NCI-H748 (cell line): Measurements from ENCODE around the gene TBCD.
"Not testable (repeated sequence)": the region's sequence is repeated elsewhere in the genome, so short reads cannot be mapped to it uniquely, and the experiment has no call there.

Experiments used
- DNase-seq: peaks from one replicate; lab custom pipeline; 2025; ENCODE audit not compliant: unreplicated experiment; lab: John Stamatoyannopoulos, UW

Gene TBCD

DNA sequence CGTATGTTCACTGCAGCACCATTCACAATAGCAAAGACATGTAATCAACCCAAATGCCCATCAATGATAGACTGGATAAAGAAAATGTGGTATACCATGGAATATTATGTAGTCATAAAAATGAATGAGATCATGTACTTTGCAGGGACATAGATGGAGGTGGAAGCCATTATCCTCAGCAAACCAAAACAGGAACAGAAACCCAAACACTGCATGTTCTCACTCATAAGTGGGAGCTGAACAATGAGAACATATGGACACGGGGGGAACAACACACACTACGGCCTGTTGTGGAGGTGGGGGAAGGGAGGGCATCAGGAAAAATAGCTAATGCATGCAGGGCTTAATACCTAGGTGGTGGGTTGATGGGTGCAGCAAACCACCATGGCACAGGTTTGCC, 237.2 kb downstream of the TBCD start:
- not testable (repeated sequence) for DNase-seq

- no peak for DNase-seq
These were observed 238.0 kb downstream of the TBCD start for GRCh38 chr17:82989881-82990280.

- no peak for DNase-seq
These were observed 241.1 kb downstream of the TBCD start for GRCh38 chr17:82993005-82993404.
